ENCODE results near the gene DEPDC4. TPM values are rescaled to one million over a fixed set of nuclear protein-coding genes. Genes with fewer than 3 reads are reported as not detected.
A peak's percentile ranks its signal among the peaks of the same experiment; 100 is the strongest.

Gene DEPDC4
- total RNA-seq, 1 experiment from 2014 or later = 3.2 TPM

DNA sequence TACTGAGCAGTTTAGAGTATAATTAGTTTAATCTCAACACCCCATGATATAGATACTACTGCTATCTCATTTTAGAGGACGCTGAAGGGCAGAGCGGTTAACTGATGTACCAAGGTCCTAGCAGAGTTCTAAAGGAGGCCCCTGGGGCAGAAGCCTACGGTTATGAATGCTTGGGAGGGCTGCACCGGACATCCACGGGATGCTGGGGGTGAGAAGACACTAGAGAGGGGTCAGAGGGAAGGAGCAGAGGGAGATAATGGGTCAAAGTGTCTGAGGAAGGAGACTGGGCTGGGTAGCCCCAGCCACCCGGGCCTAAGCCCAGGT is 67.9 kb downstream of the DEPDC4 start:
- no peak overlapping the region for H3T11ph ChIP-seq (ENCODE audit: low read length)
- Mint-ChIP-seq H3K36me3 (ENCODE audit: insufficient read depth in 1 of 3, low read depth in 3 of 3) (peaks cover 16 to 25% (median 19%) of the 10 kb centered on the region in 3 experiments), H3K27me3 (ENCODE audit: low read depth) (no peaks in the 10 kb centered on the region), H3K4me3 (peak overlapping the region; percentile 98 to 100), H3K27ac (peak overlapping the region in 2 of 3 experiments; percentile 66 to 93; a peak in 4 of 7 replicates), H3K4me1 (peaks cover 16 to 17% of the 10 kb centered on the region in 2 experiments), H3K9me3 (no peaks in the 10 kb centered on the region)
- H3K18ac ChIP-seq (ENCODE audit: insufficient read length, low read depth, low read length) = no peak overlapping the region
- no peak overlapping the region for H2BK5ac ChIP-seq (ENCODE audit: insufficient read length, low read length)
- H2BK12ac ChIP-seq (ENCODE audit: insufficient read length, low read depth, low read length) = no peak overlapping the region
- no peaks in the 10 kb centered on the region for H3K79me1 ChIP-seq (ENCODE audit: insufficient read depth, low read depth, low read length, poor library complexity, severe bottlenecking)
- no peaks in the 10 kb centered on the region for H3K27me3 ChIP-seq (ENCODE audit: insufficient read depth, low read length)
- no peak overlapping the region for H3K4ac ChIP-seq (ENCODE audit: low read depth, low read length)
- no peaks in the 10 kb centered on the region for H3K9me3 ChIP-seq (ENCODE audit: control insufficient read depth, low read depth, low read length)
- no peaks in the 10 kb centered on the region for H4K20me1 ChIP-seq (ENCODE audit: control insufficient read depth, insufficient read depth, insufficient read length)
- no peaks in the 10 kb centered on the region; the same call in 1 of the 2 replicates for H3K4me1 ChIP-seq (ENCODE audit: insufficient read depth, low read length)
- WGBS (ENCODE audit: extremely low coverage, insufficient read length, low lambda C conversion rate) = no CpG with 5 or more reads among the region's 6 CpGs
- H3K56ac ChIP-seq (ENCODE audit: insufficient read length, low read depth, low read length) = no peak overlapping the region
- peak overlapping the region; percentile 81 for H3K4me2 ChIP-seq (ENCODE audit: insufficient read depth, insufficient read length, low read length)
- TF ChIP-seq, protein P1, sequence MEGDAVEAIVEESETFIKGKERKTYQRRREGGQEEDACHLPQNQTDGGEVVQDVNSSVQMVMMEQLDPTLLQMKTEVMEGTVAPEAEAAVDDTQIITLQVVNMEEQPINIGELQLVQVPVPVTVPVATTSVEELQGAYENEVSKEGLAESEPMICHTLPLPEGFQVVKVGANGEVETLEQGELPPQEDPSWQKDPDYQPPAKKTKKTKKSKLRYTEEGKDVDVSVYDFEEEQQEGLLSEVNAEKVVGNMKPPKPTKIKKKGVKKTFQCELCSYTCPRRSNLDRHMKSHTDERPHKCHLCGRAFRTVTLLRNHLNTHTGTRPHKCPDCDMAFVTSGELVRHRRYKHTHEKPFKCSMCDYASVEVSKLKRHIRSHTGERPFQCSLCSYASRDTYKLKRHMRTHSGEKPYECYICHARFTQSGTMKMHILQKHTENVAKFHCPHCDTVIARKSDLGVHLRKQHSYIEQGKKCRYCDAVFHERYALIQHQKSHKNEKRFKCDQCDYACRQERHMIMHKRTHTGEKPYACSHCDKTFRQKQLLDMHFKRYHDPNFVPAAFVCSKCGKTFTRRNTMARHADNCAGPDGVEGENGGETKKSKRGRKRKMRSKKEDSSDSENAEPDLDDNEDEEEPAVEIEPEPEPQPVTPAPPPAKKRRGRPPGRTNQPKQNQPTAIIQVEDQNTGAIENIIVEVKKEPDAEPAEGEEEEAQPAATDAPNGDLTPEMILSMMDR (conservative IDR thresholded peaks at IDR 0.05) = no peak
- no peak overlapping the region for H4K91ac ChIP-seq (ENCODE audit: insufficient read length, low read depth, low read length)
- no peak overlapping the region for H4K8ac ChIP-seq (replicated peaks; ENCODE audit: insufficient read length, low read depth, low read length)
- no peak overlapping the region for H2AK5ac ChIP-seq (ENCODE audit: insufficient read length, low read length)
- no peak overlapping the region for H2AFZ ChIP-seq (ENCODE audit: low read length)
- no peak overlapping the region for H3K27ac ChIP-seq (ENCODE audit: insufficient read length, low read depth, low read length)
- H3K23me2 ChIP-seq (ENCODE audit: insufficient read length, low read depth, low read length, poor library complexity, severe bottlenecking) = peaks cover 7% of the 10 kb centered on the region
- H3K79me2 ChIP-seq (ENCODE audit: insufficient read depth, low read length) = peaks cover 4% of the 10 kb centered on the region; the same call in 1 of the 2 replicates
- peak overlapping the region; percentile 42 for H3K9ac ChIP-seq (ENCODE audit: extremely low read depth, insufficient read length, low read length)
- no peak overlapping the region for H2BK15ac ChIP-seq (ENCODE audit: low read depth, low read length)
- no peak for DNase-seq
- H3K14ac ChIP-seq (ENCODE audit: insufficient read depth, low read length) = no peak overlapping the region
- H2BK20ac ChIP-seq (ENCODE audit: low read depth, low read length, poor library complexity, severe bottlenecking) = no peak overlapping the region
- no peak overlapping the region for H4K5ac ChIP-seq (ENCODE audit: insufficient read length, low read depth, low read length)
- H3K23ac ChIP-seq (ENCODE audit: insufficient read length, low read depth, low read length) = no peak overlapping the region
- H2BK120ac ChIP-seq (ENCODE audit: low read depth, low read length, poor library complexity, severe bottlenecking) = no peak overlapping the region

All from H9 (cell line).